GM18507 (cell line): Measurements from ENCODE around the gene CEBPA.

Experiments
- DNase-seq: peaks from one replicate; pipeline ENCODE4 v3.0.0; 2011; ENCODE audit warnings: low read depth; ENCODE audit not compliant: insufficient read length; ENCODE audit errors: extremely low spot score
- FAIRE-seq: peaks from 2 replicates; lab custom pipeline; 2011; peaks lifted over from hg19 to GRCh38; lab: Jason Lieb, UNC

The CEBPA gene

GRCh38 chr19:33275933-33276619 is 26.3 kb downstream of the CEBPA start:
- FAIRE-seq (no peak), DNase-seq (no peak)

- no peak for FAIRE-seq
- no peak for DNase-seq
These were observed 26.8 kb downstream of the CEBPA start for GRCh38 chr19:33275559-33275932.

- DNase-seq (no peak), FAIRE-seq (no peak)
These were observed 27.4 kb downstream of the CEBPA start for GRCh38 chr19:33274663-33275558.

GRCh38 chr19:33273881-33274662 is 28.3 kb downstream of the CEBPA start:
- FAIRE-seq = peak; percentile 55
- no peak for DNase-seq

GRCh38 chr19:33273065-33273736 is 29.1 kb downstream of the CEBPA start:
- DNase-seq (no peak), FAIRE-seq (no peak)

GRCh38 chr19:33271246-33272021 is 30.9 kb downstream of the CEBPA start:
- FAIRE-seq (no peak), DNase-seq (no peak)

- no peak for DNase-seq
- FAIRE-seq = no peak
These were observed 31.6 kb downstream of the CEBPA start for GRCh38 chr19:33270769-33271168.

GRCh38 chr19:33269016-33269415 is 33.3 kb downstream of the CEBPA start:
- DNase-seq (no peak), FAIRE-seq (no peak)

- FAIRE-seq (no peak), DNase-seq (no peak)
These were observed 34.0 kb downstream of the CEBPA start for GRCh38 chr19:33268162-33268991.

GRCh38 chr19:33267706-33268105 is 34.6 kb downstream of the CEBPA start:
- no peak for FAIRE-seq
- no peak for DNase-seq

GRCh38 chr19:33266974-33267484 is 35.3 kb downstream of the CEBPA start:
- no peak for FAIRE-seq
- no peak for DNase-seq

GRCh38 chr19:33264881-33265445 is 37.4 kb downstream of the CEBPA start:
- FAIRE-seq = no peak
- no peak for DNase-seq

- no peak for FAIRE-seq
These were observed 38.9 kb downstream of the CEBPA start for GRCh38 chr19:33263325-33264023.

GRCh38 chr19:33261511-33262189 is 40.7 kb downstream of the CEBPA start:
- no peak for DNase-seq
- no peak for FAIRE-seq

More at GRCh38 chr19:33263325-33264023, 38.9 kb downstream of the CEBPA start:
- DNase-seq = no peak

- peak; percentile 15 for FAIRE-seq
- DNase-seq = no peak
These were observed 41.5 kb downstream of the CEBPA start for GRCh38 chr19:33260628-33261418.

- FAIRE-seq (no peak), DNase-seq (no peak)
These were observed 42.8 kb downstream of the CEBPA start for GRCh38 chr19:33259539-33259938.
